Astrocyte of the cerebellum (primary cell): Measurements from ENCODE around the gene RAB25.

Experiments used
- DNase-seq: peaks from one replicate; pipeline ENCODE4 v3.0.0-alpha.2; 2011; ENCODE audit warnings: low read depth
- H3K4me3 ChIP-seq: 2 replicates; pipeline ENCODE4 v1.5.1; 2011; ENCODE audit warnings: mild to moderate bottlenecking, low read depth, low read length, moderate library complexity
- in situ Hi-C: cut with HindIII; loops from 2 replicates; pipeline ENCODE4 v1.10.0; 2017; ENCODE audit warnings: low sequenced_read_pairs
- TF ChIP-seq, protein P1 (sequence below): IDR thresholded peaks from 2 replicates; pipeline ENCODE4 v1.5.1; 2012; ENCODE audit warnings: low read length, low read depth, moderate library complexity, mild to moderate bottlenecking; ENCODE audit errors: missing control alignments

Gene RAB25

GRCh38 chr1:156060937-156061636 lies at the start of gene RAB25:
Gene RAB25, plus strand, starts transcription at chr1:156061160. Its CDS starts 241 bp downstream, at chr1:156061401.
- TF ChIP-seq, protein P1, sequence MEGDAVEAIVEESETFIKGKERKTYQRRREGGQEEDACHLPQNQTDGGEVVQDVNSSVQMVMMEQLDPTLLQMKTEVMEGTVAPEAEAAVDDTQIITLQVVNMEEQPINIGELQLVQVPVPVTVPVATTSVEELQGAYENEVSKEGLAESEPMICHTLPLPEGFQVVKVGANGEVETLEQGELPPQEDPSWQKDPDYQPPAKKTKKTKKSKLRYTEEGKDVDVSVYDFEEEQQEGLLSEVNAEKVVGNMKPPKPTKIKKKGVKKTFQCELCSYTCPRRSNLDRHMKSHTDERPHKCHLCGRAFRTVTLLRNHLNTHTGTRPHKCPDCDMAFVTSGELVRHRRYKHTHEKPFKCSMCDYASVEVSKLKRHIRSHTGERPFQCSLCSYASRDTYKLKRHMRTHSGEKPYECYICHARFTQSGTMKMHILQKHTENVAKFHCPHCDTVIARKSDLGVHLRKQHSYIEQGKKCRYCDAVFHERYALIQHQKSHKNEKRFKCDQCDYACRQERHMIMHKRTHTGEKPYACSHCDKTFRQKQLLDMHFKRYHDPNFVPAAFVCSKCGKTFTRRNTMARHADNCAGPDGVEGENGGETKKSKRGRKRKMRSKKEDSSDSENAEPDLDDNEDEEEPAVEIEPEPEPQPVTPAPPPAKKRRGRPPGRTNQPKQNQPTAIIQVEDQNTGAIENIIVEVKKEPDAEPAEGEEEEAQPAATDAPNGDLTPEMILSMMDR: no peak
- in situ Hi-C loops: no loop called here
- no peak for DNase-seq
- no peak within 1 kb of the TSS for H3K4me3 ChIP-seq

DNA sequence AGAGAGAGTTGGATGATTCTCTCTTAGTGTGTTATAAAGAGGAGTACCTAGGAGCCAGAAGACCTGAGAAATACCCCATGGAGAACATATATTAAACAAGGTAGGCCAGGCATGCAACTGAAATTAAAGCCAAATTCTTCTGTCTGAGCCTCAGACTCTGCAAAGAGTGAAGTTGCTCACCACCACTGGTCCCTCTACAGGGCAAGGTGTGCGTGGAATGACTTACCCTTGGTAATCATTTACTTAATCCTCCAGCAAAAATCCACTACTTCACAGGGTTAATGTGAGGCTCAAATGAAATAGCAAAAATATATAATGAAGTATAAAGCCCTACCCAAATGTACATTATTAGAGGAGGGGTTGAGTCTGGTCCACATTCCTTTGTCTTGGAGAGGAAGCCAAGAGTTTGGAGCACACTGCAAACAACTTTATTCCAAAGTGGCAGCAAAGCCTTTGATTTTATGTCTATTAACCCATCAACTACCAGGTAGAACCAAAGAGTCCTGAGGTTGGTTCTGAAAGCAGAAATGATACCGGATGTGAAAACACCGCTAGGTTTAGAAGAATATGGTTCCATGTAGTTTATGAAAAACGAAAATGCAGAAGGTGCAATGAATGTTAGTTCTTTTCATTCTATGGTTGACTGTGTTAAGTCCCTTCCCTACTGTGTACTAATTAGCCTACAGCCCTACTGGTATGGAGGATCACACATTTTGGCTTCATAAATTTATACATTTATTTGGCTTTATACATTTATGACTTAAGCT lies 48.7 kb upstream of the RAB25 start:
- in situ Hi-C loops: loop anchor here (5.0 kb wide), 2 partner anchors 45 to 65 kb away; no protein-coding TSS in a partner anchor
- no peak overlapping the region for H3K4me3 ChIP-seq
- TF ChIP-seq, protein P1: no peak
- no peak for DNase-seq

- no peak overlapping the region for H3K4me3 ChIP-seq
- DNase-seq: no peak
- TF ChIP-seq, protein P1: no peak
- in situ Hi-C loops: loop anchor here (5.0 kb wide), 2 partner anchors 42 to 68 kb away; no protein-coding TSS in a partner anchor
These were observed 46.1 kb upstream of the RAB25 start for GRCh38 chr1:156014829-156015228.

DNA sequence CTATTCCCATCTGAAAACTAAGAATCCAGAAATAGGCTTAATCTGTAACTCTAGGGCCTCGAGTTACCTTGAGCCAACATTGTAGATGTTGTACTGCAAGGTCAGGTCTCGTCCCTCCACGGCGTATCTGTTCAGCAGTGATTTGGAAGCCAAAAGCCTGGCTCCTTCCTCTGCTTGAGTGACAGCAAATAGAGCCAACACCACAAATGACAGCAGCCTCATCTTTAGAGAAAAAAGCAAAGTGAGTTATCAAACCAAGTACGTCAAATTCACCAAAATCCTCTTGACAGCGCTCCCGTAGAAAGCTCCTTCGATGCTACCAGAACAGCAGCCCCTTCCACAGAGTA lies 41.0 kb upstream of the RAB25 start:
- in situ Hi-C loops: no loop called here
- TF ChIP-seq, protein P1: no peak
- no peak for DNase-seq
- H3K4me3 ChIP-seq: peak overlapping the region; percentile 79

GRCh38 chr1:156020293-156021092 lies 40.5 kb upstream of the RAB25 start, which contains the start of gene SSR2:
Gene SSR2, minus strand, starts transcription at chr1:156020951. Its CDS starts 784 bp downstream, at chr1:156020167.
- TF ChIP-seq, protein P1: no peak
- peak within 1 kb of the TSS; percentile 79 for H3K4me3 ChIP-seq
- in situ Hi-C loops: no loop called here
- peak; percentile 86 for DNase-seq

DNA sequence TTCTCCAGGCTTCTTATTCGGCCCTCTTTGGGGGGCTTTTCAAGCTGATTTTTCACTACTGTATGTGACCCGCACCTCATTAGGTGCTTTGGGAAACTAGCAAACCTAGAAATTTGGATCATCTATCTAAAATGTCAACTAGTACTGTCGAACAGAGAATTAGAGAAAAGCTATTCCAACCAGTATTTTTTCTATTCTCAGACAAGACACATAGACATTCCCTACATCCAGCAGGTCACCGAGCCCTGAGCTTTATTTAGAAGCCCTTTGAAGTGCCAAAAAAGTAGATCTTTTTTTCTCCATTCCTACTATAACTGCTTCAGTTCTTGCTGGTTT lies 39.9 kb upstream of the RAB25 start:
- no peak for DNase-seq
- in situ Hi-C loops: no loop called here
- peak overlapping the region; percentile 79 for H3K4me3 ChIP-seq
- TF ChIP-seq, protein P1: no peak
